GM12878 (cell line): ENCODE results near the gene CETN3.

ENCODE experiments used
- POLR2AphosphoS5 ChIP-seq: IDR thresholded peaks from 2 replicates; pipeline ENCODE4 v1.6.1; 2011; ENCODE audit warnings: mild to moderate bottlenecking, low read length, inconsistent platforms
- RCOR1 ChIP-seq: conservative IDR thresholded peaks from 2 replicates; pipeline ENCODE4 v1.6.1; 2012; ENCODE audit warnings: low read depth, low read length, improper control_type of control experiment
- TF ChIP-seq, protein P1 (sequence below), 3 experiments: IDR thresholded peaks in 2 of 3; conservative IDR thresholded peaks in 1 of 3; 2 replicates each; pipeline ENCODE4 v1.5.1; 2011; ENCODE audit warnings: low read depth in 3 of 3, low read length in 3 of 3, mild to moderate bottlenecking in 3 of 3, control low read depth in 2 of 3, moderate library complexity in 2 of 3, inconsistent platforms in 1 of 3, mixed read lengths in 1 of 3; ENCODE audit not compliant: control insufficient read depth in 2 of 3, insufficient read depth in 1 of 3; ENCODE audit errors: extremely low read depth in 1 of 3

- no peak for TF ChIP-seq RCOR1
- TF ChIP-seq POLR2AphosphoS5: no peak
- TF ChIP-seq, protein P1, sequence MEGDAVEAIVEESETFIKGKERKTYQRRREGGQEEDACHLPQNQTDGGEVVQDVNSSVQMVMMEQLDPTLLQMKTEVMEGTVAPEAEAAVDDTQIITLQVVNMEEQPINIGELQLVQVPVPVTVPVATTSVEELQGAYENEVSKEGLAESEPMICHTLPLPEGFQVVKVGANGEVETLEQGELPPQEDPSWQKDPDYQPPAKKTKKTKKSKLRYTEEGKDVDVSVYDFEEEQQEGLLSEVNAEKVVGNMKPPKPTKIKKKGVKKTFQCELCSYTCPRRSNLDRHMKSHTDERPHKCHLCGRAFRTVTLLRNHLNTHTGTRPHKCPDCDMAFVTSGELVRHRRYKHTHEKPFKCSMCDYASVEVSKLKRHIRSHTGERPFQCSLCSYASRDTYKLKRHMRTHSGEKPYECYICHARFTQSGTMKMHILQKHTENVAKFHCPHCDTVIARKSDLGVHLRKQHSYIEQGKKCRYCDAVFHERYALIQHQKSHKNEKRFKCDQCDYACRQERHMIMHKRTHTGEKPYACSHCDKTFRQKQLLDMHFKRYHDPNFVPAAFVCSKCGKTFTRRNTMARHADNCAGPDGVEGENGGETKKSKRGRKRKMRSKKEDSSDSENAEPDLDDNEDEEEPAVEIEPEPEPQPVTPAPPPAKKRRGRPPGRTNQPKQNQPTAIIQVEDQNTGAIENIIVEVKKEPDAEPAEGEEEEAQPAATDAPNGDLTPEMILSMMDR (IDR thresholded peaks at IDR 0.05 in 2 of 3, conservative IDR thresholded peaks at IDR 0.05 in 1 of 3; ENCODE audit: control insufficient read depth in 2 of 3, extremely low read depth in 1 of 3, insufficient read depth in 1 of 3, low read depth in 3 of 3, low read length in 3 of 3): no peak
Measured at GRCh38 chr5:90424245-90424644, 14.7 kb upstream of the CETN3 start.
